Sigmoid colon (tissue), 3 donors: Measurements from ENCODE around the gene IL7R.

ENCODE experiments used
- POLR2A ChIP-seq, 2 donors: fragments of 450-650 bp; IDR thresholded peaks; one replicate each; pipeline ENCODE4 v1.6.1; 2016; ENCODE audit warnings: antibody characterized with exemption in 2 of 2, mild to moderate bottlenecking in 2 of 2, moderate library complexity in 2 of 2
- TF ChIP-seq, protein P1 (sequence below), 4 experiments: fragments of 450-650 bp in 3 of 4; fragments of 200-600 bp in 1 of 4; IDR thresholded peaks; one replicate each; pipeline ENCODE4 v1.5.1; 2016 to 2019; ENCODE audit warnings: antibody characterized with exemption in 4 of 4, mild to moderate bottlenecking in 3 of 4, moderate library complexity in 2 of 4

DNA sequence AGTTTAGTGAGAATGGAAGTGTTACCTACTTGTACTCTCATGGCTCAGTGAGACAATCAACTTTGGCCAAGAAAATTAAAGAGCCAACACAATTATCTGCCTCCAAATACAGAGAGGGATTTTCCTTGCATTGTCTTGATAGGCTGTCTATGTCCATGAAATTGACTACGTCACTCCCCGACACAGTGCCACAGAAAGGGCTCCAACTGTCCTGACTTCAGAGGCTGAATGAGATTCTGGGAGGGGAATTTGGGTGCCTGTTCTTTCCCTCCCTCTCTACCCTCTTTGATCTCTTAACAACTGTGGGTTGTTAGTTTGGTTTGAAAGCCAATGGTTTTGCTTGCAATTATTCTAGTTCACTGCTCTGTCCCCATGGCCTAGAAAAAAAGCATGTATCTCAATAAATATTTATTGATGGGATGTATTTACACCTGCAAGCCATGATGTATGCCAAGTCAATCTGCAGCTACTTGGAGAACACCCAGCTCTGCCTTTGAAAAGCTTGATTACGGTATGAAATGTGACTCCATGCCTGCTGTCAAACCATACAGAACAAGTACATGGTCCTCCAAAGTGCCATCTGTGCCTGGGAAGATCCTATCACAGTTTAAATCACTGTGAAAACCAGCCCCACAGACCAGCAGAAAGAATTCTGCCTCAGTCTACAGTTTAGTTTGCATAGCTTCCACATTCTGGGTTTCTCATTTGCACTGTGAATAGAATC lies 44.4 kb downstream of the IL7R start:
- TF ChIP-seq, protein P1, sequence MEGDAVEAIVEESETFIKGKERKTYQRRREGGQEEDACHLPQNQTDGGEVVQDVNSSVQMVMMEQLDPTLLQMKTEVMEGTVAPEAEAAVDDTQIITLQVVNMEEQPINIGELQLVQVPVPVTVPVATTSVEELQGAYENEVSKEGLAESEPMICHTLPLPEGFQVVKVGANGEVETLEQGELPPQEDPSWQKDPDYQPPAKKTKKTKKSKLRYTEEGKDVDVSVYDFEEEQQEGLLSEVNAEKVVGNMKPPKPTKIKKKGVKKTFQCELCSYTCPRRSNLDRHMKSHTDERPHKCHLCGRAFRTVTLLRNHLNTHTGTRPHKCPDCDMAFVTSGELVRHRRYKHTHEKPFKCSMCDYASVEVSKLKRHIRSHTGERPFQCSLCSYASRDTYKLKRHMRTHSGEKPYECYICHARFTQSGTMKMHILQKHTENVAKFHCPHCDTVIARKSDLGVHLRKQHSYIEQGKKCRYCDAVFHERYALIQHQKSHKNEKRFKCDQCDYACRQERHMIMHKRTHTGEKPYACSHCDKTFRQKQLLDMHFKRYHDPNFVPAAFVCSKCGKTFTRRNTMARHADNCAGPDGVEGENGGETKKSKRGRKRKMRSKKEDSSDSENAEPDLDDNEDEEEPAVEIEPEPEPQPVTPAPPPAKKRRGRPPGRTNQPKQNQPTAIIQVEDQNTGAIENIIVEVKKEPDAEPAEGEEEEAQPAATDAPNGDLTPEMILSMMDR (IDR thresholded peaks at IDR 0.05): no peak
- no peak for TF ChIP-seq POLR2A (IDR thresholded peaks at IDR 0.05)
